Measurements from ENCODE around the gene ZWILCH.

Gene ZWILCH

DNA sequence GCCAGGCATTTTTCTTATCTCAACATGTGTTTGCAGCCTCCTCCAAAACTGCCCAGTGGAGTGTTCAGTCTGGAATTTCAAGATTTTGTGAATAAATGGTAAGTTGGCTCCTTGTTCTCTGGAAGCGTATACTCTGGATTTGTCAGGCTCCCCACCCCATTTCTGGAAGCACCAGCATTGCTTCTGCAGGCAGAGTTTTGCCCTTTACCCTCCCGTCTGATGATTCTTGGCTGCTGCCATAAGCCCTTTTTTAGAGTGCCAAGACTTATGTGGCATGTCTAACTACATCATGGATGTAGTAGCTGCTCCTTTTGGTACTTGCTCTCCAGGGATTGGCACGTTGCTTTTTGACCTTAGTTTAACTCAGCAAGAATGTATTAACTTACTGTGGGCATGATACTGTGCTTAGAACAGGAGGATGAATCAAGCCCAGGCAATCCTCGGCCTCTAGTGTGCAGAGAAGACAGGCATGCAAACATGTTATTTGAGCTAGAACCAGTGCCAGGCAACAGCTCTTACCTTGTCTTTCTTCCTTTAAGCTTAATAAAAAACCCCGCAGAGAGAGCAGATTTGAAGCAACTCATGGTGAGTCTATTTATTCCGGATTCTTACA lies 15.8 kb upstream of the ZWILCH start:
- Histone ChIP-seq H3K9me2 (replicated peaks; ENCODE audit: low read depth, low read length) (no peaks in the 10 kb centered on the region), H3K36me3 (ENCODE audit: insufficient read depth, low read length) (peaks cover 98% of the 10 kb centered on the region; the same call in 1 of the 2 replicates), H2AFZ (ENCODE audit: low read length) (no peak overlapping the region), H4K20me1 (ENCODE audit: insufficient read depth, low read length, poor library complexity, severe bottlenecking) (no peaks in the 10 kb centered on the region), H3K27me3 (ENCODE audit: insufficient read depth, low read length, poor library complexity, severe bottlenecking) (no peaks in the 10 kb centered on the region), H3K4me3 (ENCODE audit: low read length, poor library complexity, severe bottlenecking) (no peak overlapping the region), H3K4me1 (ENCODE audit: insufficient read depth, low read length, poor library complexity, severe bottlenecking) (no peaks in the 10 kb centered on the region), H3K9me3 (ENCODE audit: insufficient read depth, low read depth, low read length) (no peaks in the 10 kb centered on the region), H3F3A (ENCODE audit: low read depth) (no peaks in the 10 kb centered on the region), H3K4me2 (ENCODE audit: low read depth, low read length, poor library complexity, severe bottlenecking) (no peak overlapping the region), H3K79me2 (ENCODE audit: insufficient read depth, low read length) (no peaks in the 10 kb centered on the region), H3K9ac (ENCODE audit: low read depth, low read length, poor library complexity, severe bottlenecking) (no peak overlapping the region)
- TF ChIP-seq, protein P1, sequence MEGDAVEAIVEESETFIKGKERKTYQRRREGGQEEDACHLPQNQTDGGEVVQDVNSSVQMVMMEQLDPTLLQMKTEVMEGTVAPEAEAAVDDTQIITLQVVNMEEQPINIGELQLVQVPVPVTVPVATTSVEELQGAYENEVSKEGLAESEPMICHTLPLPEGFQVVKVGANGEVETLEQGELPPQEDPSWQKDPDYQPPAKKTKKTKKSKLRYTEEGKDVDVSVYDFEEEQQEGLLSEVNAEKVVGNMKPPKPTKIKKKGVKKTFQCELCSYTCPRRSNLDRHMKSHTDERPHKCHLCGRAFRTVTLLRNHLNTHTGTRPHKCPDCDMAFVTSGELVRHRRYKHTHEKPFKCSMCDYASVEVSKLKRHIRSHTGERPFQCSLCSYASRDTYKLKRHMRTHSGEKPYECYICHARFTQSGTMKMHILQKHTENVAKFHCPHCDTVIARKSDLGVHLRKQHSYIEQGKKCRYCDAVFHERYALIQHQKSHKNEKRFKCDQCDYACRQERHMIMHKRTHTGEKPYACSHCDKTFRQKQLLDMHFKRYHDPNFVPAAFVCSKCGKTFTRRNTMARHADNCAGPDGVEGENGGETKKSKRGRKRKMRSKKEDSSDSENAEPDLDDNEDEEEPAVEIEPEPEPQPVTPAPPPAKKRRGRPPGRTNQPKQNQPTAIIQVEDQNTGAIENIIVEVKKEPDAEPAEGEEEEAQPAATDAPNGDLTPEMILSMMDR (conservative IDR thresholded peaks at IDR 0.05; ENCODE audit: low read length), result no peak
- no peak for TF ChIP-seq EZH2phosphoT487 (IDR thresholded peaks at IDR 0.05; ENCODE audit: borderline replicate concordance)

- no peak overlapping the region for H3K9ac ChIP-seq (ENCODE audit: low read depth, low read length, poor library complexity, severe bottlenecking)
- no peaks in the 10 kb centered on the region for H3K27me3 ChIP-seq (ENCODE audit: insufficient read depth, low read length, poor library complexity, severe bottlenecking)
- no peak overlapping the region for H3K4me2 ChIP-seq (ENCODE audit: low read depth, low read length, poor library complexity, severe bottlenecking)
- H3F3A ChIP-seq (ENCODE audit: low read depth), result no peaks in the 10 kb centered on the region
- no peak overlapping the region for H2AFZ ChIP-seq (ENCODE audit: low read length)
- peaks cover 22% of the 10 kb centered on the region for H3K79me2 ChIP-seq (ENCODE audit: insufficient read depth, low read length)
- H3K36me3 ChIP-seq (ENCODE audit: insufficient read depth, low read length), result peaks cover 85% of the 10 kb centered on the region; the same call in 1 of the 2 replicates
- H3K9me3 ChIP-seq (ENCODE audit: insufficient read depth, low read depth, low read length), result no peaks in the 10 kb centered on the region
- H3K4me3 ChIP-seq (ENCODE audit: low read length, poor library complexity, severe bottlenecking), result no peak overlapping the region
- no peaks in the 10 kb centered on the region for H3K9me2 ChIP-seq (replicated peaks; ENCODE audit: low read depth, low read length)
- H4K20me1 ChIP-seq (ENCODE audit: insufficient read depth, low read length, poor library complexity, severe bottlenecking), result no peaks in the 10 kb centered on the region
- no peak for TF ChIP-seq EZH2phosphoT487 (IDR thresholded peaks at IDR 0.05; ENCODE audit: borderline replicate concordance)
- peaks cover 7% of the 10 kb centered on the region for H3K4me1 ChIP-seq (ENCODE audit: insufficient read depth, low read length, poor library complexity, severe bottlenecking)
These were observed 13.3 kb upstream of the ZWILCH start for GRCh38 chr15:66491846-66492245.

DNA sequence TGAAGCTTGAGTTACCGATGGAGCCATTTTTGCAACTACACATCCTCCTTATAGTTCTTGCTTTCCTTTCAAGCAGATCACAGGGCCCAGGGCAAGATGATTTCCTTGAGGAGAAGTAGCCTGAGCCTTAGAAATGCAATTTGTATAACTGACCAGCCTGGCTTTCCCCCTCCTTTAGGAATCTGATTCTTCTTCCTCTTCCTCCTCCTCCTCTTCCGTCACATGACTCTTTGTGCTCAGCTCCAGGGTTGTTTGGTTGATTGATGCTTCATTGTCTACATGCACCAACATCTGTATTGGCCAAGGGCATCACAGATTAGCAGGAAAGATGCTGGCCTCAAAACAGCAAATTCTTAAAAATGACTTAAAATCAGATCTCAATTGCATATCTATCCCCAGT lies 10.9 kb upstream of the ZWILCH start:
- Histone ChIP-seq H3K9ac (ENCODE audit: low read depth, low read length, poor library complexity, severe bottlenecking) (no peak overlapping the region), H3K27me3 (ENCODE audit: insufficient read depth, low read length, poor library complexity, severe bottlenecking) (no peaks in the 10 kb centered on the region), H2AFZ (ENCODE audit: low read length) (no peak overlapping the region), H4K20me1 (ENCODE audit: insufficient read depth, low read length, poor library complexity, severe bottlenecking) (peaks cover 20% of the 10 kb centered on the region), H3K36me3 (ENCODE audit: insufficient read depth, low read length) (peaks cover 77% of the 10 kb centered on the region), H3K4me3 (ENCODE audit: low read length, poor library complexity, severe bottlenecking) (no peak overlapping the region), H3F3A (ENCODE audit: low read depth) (peaks cover 14% of the 10 kb centered on the region), H3K4me2 (ENCODE audit: low read depth, low read length, poor library complexity, severe bottlenecking) (no peak overlapping the region), H3K79me2 (ENCODE audit: insufficient read depth, low read length) (peaks cover 32% of the 10 kb centered on the region), H3K9me3 (ENCODE audit: insufficient read depth, low read depth, low read length) (no peaks in the 10 kb centered on the region), H3K9me2 (replicated peaks; ENCODE audit: low read depth, low read length) (no peaks in the 10 kb centered on the region), H3K4me1 (ENCODE audit: insufficient read depth, low read length, poor library complexity, severe bottlenecking) (peaks cover 7% of the 10 kb centered on the region)
- TF ChIP-seq EZH2phosphoT487 (IDR thresholded peaks at IDR 0.05; ENCODE audit: borderline replicate concordance), result no peak
- TF ChIP-seq, protein P1 (conservative IDR thresholded peaks at IDR 0.05; ENCODE audit: low read length), result no peak

Measured in Loucy (cell line).